Omental fat pad (tissue), 4 donors: ENCODE results near the gene SGMS1. TPM values are rescaled to one million over a fixed set of nuclear protein-coding genes. Genes with fewer than 3 reads are reported as not detected.
A peak's percentile ranks its signal among the peaks of the same experiment; 100 is the strongest.
"Not testable (repeated sequence)": the region's sequence is repeated elsewhere in the genome, so short reads cannot be mapped to it uniquely, and the experiment has no call there.

Source experiments
- ATAC-seq: fragments of 150-250 bp; one replicate; pipeline ENCODE4 v1.9.1; 2016; ENCODE audit warnings: mild to moderate bottlenecking, moderate library complexity; ENCODE audit not compliant: low FRiP score
- DNase-seq: peaks from one replicate; pipeline ENCODE4 v3.0.0-alpha.2; 2019; ENCODE audit warnings: low spot score
- CTCF ChIP-seq, 3 donors: fragments of 450-650 bp; IDR thresholded peaks; one replicate each; pipeline ENCODE4 v1.5.1; 2016 to 2017; ENCODE audit warnings: antibody characterized with exemption in 3 of 3, mild to moderate bottlenecking in 3 of 3, moderate library complexity in 2 of 3
- total RNA-seq, 4 donors: library from RNA; depleted of rRNA; stranded (reverse); fragments of >200 nt; gene quantifications; one replicate each; pipeline ENCODE4 v1.1.0, GENCODE V29; 2016

The SGMS1 gene
- total RNA-seq, 4 donors from 2014 or later = 82.5 to 136 (median 96.4) TPM

- ATAC-seq (peak; percentile 56), DNase-seq (no peak)
- TF ChIP-seq CTCF (IDR thresholded peaks at IDR 0.05) = no peak
Measured at GRCh38 chr10:50550291-50550839, 73.4 kb downstream of the SGMS1 start.

GRCh38 chr10:50549186-50549585 is 74.6 kb downstream of the SGMS1 start:
- not testable (repeated sequence) for ATAC-seq, DNase-seq

DNA sequence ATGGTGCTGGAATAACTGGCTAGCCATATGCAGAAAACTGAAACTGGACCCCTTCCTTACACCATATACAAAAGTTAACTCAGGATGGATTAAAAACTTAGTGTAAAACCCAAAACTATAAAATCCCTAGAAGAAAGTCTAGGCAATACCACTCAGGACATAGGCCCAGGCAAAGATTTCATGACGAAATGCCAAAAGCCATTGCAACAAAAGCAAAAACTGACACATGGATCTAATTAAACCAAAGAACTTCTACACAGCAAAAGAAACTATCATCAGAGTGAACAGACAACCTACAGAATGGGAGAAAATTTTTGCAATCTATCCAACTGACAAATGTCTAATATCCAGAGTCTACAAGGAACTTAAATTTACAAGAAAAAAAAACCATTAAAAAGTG is 75.3 kb downstream of the SGMS1 start:
- not testable (repeated sequence) for ATAC-seq, DNase-seq

- not testable (repeated sequence) for ATAC-seq
Measured at GRCh38 chr10:50546287-50546686, 77.5 kb downstream of the SGMS1 start.

GRCh38 chr10:50545846-50546245 is 77.9 kb downstream of the SGMS1 start:
- no peak for TF ChIP-seq CTCF (IDR thresholded peaks at IDR 0.05)
- DNase-seq (no peak), ATAC-seq (no peak)

More at GRCh38 chr10:50546287-50546686, 77.5 kb downstream of the SGMS1 start:
- DNase-seq = not testable (repeated sequence)

GRCh38 chr10:50544857-50545429 is 78.8 kb downstream of the SGMS1 start:
- ATAC-seq (no peak), DNase-seq (no peak)
- no peak for TF ChIP-seq CTCF (IDR thresholded peaks at IDR 0.05)

- no peak for ATAC-seq
Measured at GRCh38 chr10:50544095-50544856, 79.5 kb downstream of the SGMS1 start.

DNA sequence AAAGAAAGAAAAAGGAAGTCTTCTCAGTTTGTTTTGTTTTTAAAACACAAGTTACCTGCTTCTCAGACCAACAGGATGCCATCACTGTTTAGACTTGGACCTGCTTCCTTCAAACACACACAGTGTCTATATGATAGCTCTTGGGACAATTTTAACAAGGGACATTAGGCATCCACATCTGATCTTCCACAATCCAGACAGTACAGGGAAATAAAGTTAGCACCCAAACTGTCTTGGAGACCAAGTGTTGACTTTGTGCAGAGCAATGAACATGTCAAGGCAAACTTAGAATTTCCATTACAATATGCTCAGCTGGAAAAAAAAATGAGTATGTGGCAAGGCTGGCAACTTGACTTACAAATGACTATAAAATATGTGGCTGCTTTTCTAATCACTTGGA is 80.9 kb downstream of the SGMS1 start:
- DNase-seq (no peak), ATAC-seq (no peak)
- TF ChIP-seq CTCF (IDR thresholded peaks at IDR 0.05) = no peak

More at GRCh38 chr10:50544095-50544856, 79.5 kb downstream of the SGMS1 start:
- DNase-seq = no peak
- no peak for TF ChIP-seq CTCF (IDR thresholded peaks at IDR 0.05)
